ENCODE measurements around the gene NPPB. TPM values are rescaled to one million over a fixed set of nuclear protein-coding genes. Genes with fewer than 3 reads are reported as not detected.

The NPPB gene
- total RNA-seq, 1 donor from 2014 or later = not detected

GRCh38 chr1:11856698-11857097 is 2.0 kb downstream of the NPPB start:
- ATAC-seq = no peak

DNA sequence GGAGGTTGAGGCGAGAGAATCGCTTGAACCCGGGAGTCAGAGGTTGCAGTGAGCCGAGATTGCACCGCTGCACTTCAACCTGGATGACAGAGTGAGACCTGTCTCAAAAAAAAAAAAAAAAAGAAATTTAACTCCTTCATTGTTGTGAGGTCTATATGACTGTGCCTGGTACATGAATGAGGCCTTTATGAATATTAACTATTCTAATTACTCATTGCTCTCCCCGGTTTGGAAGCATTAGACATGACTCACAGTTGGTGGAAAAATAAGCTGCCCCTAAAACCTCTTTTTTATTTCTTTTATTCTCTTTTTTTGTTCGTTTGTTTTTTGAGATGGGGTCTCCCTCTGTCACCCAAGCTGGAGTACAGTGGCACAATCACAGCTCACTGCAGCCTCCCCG is 3.3 kb downstream of the NPPB start:
- no peak for ATAC-seq

DNA sequence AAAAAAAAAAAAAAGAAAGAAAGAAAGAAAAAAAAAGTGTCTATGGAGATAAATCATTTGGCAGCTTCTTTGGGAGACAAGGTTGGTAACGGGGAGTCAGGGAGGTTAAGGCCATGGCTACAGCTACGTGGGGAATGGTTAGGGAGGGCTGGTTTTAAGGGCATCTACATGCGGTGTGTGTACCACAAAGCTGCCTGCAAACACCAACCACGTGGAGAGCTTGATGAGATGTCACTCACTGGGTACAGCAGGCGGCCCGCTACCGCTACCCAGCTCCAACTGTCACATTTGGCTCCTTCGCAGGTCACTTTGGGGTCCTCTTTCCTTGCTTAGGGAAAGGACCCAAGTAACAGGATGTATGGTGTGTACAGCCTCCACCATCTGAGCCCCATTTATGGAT is 4.2 kb downstream of the NPPB start:
- no peak for ATAC-seq

GRCh38 chr1:11851180-11851579 is 7.6 kb downstream of the NPPB start:
- no peak for ATAC-seq

DNA sequence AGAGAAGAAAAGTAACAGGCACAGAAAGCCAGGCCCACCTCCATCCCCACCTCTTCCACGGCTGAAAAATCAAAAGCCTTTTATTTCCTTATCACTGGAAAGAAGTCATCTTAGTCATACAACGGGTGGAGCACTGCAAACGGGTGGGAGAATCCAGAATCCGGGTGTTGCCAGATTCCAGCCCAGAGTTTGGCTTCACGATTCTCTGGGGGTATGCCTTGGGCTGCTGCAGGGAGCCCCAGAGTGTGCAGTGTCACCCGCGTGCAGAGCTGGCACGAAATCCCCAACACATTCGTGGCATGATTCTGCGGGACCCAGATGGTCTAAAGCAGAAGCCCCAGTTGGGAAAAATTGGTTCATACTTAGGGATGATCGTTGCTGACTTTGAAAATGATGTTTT is 8.6 kb downstream of the NPPB start:
- ATAC-seq = no peak

DNA sequence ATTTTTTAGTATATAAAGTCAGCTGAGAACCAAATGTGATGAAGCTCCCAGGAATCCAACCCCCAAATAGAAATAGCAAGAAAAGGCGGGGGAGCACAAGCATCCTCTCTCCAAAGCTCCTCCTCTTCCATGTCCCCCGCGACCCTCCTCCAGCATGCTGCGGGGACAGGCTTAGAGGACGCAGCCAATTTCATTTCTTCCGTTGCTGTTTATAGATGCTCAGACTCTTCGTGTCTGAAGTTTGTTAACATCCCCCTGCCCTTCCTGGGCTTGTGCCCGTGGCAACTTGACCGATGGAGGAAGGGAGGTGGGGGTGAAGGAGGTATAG is 10.4 kb downstream of the NPPB start:
- no peak for ATAC-seq

DNA sequence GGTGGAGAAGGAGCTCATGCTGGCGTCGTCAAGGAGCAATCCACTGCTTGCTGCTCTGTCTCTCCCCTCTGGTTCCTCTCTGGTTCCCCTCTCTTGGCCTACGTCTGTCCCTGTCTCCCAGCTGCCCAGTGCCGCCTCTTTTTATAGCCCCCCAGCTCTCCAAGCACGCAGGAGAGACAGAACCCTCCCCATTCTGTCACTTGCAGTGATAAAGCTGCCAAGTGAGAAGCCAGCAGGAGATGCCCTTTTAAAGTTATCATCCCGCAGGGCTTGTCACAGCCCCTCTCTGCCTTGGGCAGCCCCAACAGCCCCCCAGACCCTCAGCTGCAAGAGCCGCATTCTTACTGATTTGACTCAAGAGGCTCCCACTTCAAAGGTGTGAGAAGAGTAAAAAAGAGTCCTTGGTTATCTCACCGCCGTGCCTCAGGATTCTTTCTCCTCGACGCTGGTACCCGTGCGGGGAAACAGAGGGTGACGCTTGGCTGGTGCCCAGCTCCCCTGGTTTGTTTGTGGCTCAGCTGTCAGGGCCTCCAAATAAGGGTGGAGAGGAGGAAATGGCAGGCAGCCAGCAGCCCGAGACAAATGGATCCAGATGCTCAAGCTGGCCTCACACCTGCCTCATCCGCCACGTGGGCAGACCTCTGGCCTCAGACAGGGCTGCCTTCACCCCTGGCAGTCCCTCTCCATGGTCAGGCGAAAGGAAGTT is 10.9 kb downstream of the NPPB start, which contains the start of gene NPPA:
Gene NPPA (minus strand): TSS at position 117 of the 706 bp plus-strand sequence. CDS start 99 bp downstream, at position 18.
- no peak for ATAC-seq

DNA sequence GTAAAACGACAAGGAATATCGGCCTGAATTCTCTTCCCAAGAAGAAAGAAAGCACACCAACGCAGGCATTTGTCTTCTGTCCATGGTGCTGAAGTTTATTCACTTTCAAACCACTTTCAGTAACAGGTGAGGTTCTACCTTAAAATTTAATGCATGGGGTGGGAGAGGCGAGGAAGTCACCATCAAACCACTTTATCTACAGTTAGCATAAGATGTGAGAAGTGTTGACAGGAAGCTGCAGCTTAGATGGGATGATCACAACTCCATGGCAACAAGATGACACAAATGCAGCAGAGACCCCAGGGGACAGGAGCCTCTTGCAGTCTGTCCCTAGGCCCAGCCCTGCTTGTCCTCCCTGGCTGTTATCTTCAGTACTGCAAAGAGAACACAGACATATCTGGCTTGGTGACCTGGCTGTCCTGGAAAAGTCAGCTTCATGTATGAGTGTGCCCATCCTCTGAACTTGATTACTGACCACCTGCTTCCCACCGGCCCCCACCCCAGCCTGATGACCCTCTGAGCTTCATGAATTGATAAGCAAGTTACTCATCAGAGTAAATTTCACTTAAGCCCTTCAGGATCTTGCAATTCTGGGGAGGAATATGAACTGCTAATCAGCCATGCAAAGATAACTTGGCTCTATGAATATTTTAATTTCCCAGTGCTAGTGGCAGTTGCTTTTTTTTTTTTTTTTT is 13.0 kb downstream of the NPPB start:
- no peak for ATAC-seq

- ATAC-seq = no peak
These were observed 16.3 kb downstream of the NPPB start for GRCh38 chr1:11842154-11843041.

GRCh38 chr1:11841245-11842153 is 17.2 kb downstream of the NPPB start:
- ATAC-seq = no peak

- no peak for ATAC-seq
These were observed 18.7 kb downstream of the NPPB start for GRCh38 chr1:11839727-11840705.

- peak; percentile 86 for ATAC-seq
These were observed 20.1 kb downstream of the NPPB start for GRCh38 chr1:11838349-11839272.

- ATAC-seq = no peak
These were observed 20.9 kb downstream of the NPPB start for GRCh38 chr1:11837767-11838348.

DNA sequence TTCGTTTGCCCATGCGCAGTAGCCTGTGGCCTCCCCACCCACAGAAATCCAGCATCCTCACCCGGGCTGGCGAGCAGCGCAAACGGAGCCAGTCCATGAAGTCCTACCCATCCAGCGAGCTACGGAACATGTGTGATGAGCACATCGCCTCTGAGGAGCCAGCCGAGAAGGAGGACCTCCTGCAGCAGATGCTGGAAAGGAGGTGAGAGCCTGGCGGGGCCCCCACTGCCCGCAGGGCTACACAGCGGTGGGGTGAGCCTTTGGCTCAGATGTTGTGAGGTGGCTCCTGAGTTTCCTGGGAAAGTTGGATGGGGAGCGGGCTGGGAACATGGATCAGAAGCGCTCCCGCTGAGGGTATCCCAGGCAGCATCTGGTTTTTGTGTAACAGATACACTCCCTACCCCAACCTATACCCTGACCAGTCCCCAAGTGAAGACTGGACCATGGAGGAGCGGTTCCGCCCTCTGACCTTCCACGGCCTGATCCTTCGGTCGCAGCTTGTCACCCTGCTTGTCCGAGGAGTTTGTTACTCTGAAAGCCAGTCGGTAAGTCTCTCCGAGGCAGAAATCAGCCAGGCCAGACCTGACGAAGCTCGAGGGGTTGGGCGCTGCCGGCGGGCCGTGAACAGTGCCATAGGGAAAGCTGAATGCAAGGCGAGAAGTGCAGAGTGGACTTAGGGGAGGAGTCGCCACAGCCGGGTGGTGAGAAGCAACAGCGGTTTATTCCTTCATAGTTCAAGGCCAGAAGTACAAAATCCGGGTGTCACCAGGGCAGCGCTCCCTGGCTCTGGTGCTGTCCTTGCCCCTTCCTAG is 21.6 kb downstream of the NPPB start:
- ATAC-seq = no peak

DNA sequence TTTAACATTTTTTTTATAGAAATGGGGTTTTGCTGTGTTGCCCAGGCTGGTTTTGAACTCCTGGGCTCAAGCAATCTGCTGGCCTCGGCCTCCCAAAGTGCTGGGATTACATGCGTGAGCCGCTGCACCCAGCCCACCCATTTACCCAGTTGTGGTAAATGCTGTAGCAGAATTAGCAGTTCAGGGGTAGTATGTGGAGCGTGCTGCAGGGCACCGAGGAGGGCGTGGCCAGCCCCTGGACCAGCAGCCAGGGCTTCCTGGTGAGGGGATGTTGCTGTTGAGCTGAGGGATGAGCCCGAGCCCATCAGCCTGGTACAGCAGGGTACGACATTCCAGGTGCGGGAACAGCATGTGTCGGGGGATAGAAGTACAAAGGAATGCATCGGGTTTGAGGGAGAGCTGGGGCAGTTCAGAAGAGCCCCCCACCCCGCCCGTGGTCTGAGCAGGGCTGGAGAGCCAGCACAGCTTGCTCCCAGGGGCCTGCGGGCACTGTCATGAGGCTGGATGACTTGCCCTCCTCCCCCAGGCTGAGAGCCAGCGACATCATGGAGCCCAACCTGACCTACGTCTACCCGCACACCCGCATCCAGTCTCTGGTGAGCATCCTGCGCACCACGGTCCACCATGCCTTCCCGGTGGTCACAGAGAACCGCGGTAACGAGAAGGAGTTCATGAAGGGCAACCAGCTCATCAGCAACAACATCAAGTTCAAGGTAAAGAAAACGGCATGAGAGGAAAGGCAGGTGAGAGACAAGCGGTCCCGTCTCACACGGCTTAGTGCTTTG is 23.1 kb downstream of the NPPB start:
- ATAC-seq = no peak

DNA sequence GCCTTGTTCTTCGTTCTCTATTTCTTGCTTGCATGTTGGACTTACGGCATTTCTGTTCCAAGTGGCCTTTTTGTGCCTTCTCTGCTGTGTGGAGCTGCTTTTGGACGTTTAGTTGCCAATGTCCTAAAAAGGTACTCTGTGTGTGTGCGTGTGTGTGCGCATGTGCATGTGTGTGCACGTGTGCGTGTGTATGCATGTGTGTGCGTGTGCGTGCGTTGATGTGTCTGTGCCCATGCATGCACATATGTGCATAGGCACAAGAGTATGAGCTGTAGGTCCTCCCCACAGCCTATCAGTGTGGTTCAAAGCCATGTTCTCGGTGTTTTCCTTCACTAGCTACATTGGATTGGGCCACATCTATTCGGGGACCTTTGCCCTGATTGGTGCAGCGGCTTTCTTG is 24.8 kb downstream of the NPPB start:
- ATAC-seq = no peak

DNA sequence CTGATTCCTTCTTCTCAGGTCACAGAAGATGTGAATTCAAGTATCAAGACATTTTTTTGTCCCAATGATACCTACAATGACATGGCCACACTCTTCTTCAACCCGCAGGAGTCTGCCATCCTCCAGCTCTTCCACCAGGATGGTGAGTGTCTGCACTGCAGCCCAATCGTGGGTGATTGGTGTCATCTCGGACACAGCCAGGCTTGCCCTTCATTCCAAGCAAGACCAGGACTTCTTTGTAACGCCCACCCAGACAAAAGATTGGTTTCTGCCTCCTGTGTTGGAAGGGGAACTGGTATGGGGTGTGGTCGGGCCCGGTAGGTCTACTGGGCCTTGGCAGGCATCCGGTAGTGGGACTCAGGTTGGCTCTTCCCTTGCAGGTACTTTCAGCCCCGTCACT is 25.2 kb downstream of the NPPB start:
- ATAC-seq = no peak

Data from esophagus mucosa (tissue), 1 donor.